PC-3 (cell line): ENCODE results near the gene ADGRD1. TPM values are rescaled to one million over a fixed set of nuclear protein-coding genes. Genes with fewer than 3 reads are reported as not detected.

Experiments
- ATAC-seq: fragments of 200-7000 bp; cut with Tn5 transposase; 2 replicates; pipeline ENCODE4 v1.9.1; 2020; ENCODE audit warnings: mild to moderate bottlenecking, moderate library complexity
- BruUV-seq: library from RNA; stranded (reverse); fragments of 400-500 nt; replicated peaks from 2 replicates; lab custom pipeline; 2021; lab: Mats Ljungman, UMichigan
- CTCF ChIA-PET: fragments of 300-600 bp; sonication (Branson Sonifier 250); formaldehyde crosslinking; loops from one replicate; lab custom pipeline; 2022; ENCODE audit warnings: antibody characterized with exemption; lab: Charles Lee
- POLR2A ChIA-PET: fragments of 300-600 bp; sonication (Branson Sonifier 250); formaldehyde crosslinking; loops from one replicate; lab custom pipeline; 2022; ENCODE audit warnings: antibody characterized with exemption; ENCODE audit not compliant: unreplicated experiment; lab: Charles Lee
- DNase-seq: peaks from one replicate; pipeline ENCODE4 v3.0.0-alpha.2; 2015
- H2AFZ ChIP-seq: fragments of 300-600 bp; sonication (generic); 2 replicates; pipeline ENCODE4 v1.6.0; 2016; ENCODE audit warnings: antibody characterized with exemption, low read length
- H3F3A ChIP-seq: fragments of 300-600 bp; sonication (generic); one replicate; pipeline ENCODE4 v1.6.0; 2017; ENCODE audit warnings: antibody characterized with exemption, low read length, control low read depth, mild to moderate bottlenecking; ENCODE audit not compliant: unreplicated experiment
- H3K27ac ChIP-seq: fragments of 300-600 bp; sonication (generic); 2 replicates; pipeline ENCODE4 v1.5.1; 2016; ENCODE audit warnings: mild to moderate bottlenecking, low read length
- H3K27me3 ChIP-seq: fragments of 300-600 bp; sonication (generic); 2 replicates; pipeline ENCODE4 v1.6.1; 2016; ENCODE audit warnings: low read length, mixed read lengths
- H3K36me3 ChIP-seq: fragments of 300-600 bp; sonication (generic); 2 replicates; pipeline ENCODE4 v1.6.1; 2016; ENCODE audit warnings: low read depth, mixed run types, low read length, mixed read lengths
- H3K4me1 ChIP-seq: fragments of 300-600 bp; sonication (generic); 2 replicates; pipeline ENCODE4 v1.5.1; 2016; ENCODE audit warnings: low read length; ENCODE audit not compliant: insufficient read depth
- H3K4me2 ChIP-seq: fragments of 300-600 bp; sonication (generic); 2 replicates; pipeline ENCODE4 v1.6.0; 2016; ENCODE audit warnings: low read length
- H3K4me3 ChIP-seq: fragments of 300-600 bp; sonication (generic); 2 replicates; pipeline ENCODE4 v1.5.1; 2016; ENCODE audit warnings: mild to moderate bottlenecking, low read length, mixed read lengths
- H3K79me2 ChIP-seq: fragments of 300-600 bp; sonication (generic); 2 replicates; pipeline ENCODE4 v1.6.1; 2017; ENCODE audit warnings: low read length, mixed read lengths
- H3K9ac ChIP-seq: fragments of 300-600 bp; sonication (generic); 2 replicates; pipeline ENCODE4 v1.6.0; 2016; ENCODE audit warnings: mild to moderate bottlenecking, low read length
- H3K9me2 ChIP-seq: fragments of 300-600 bp; sonication (generic); replicated peaks from 2 replicates; pipeline ENCODE4 v1.6.1; 2016; ENCODE audit warnings: mixed run types, low read length, mixed read lengths
- H3K9me3 ChIP-seq: fragments of 300-600 bp; sonication (generic); 2 replicates; pipeline ENCODE4 v1.6.1; 2016; ENCODE audit warnings: low read length, mixed read lengths
- H4K20me1 ChIP-seq: fragments of 300-600 bp; sonication (generic); 2 replicates; pipeline ENCODE4 v1.6.1; 2016; ENCODE audit warnings: low read length, mixed read lengths
- CTCF ChIP-seq: fragments of 300-600 bp; sonication (generic); conservative IDR thresholded peaks from 2 replicates; pipeline ENCODE4 v1.5.1; 2017; ENCODE audit warnings: antibody characterized with exemption, low read depth, mild to moderate bottlenecking, low read length
- EZH2 ChIP-seq: fragments of 300-600 bp; sonication (generic); IDR thresholded peaks from one replicate; pipeline ENCODE4 v1.6.1; 2017; ENCODE audit warnings: antibody characterized with exemption, mild to moderate bottlenecking, low read length; ENCODE audit not compliant: unreplicated experiment
- EZH2phosphoT487 ChIP-seq: fragments of 300-600 bp; sonication (generic); IDR thresholded peaks from 2 replicates; pipeline ENCODE4 v1.6.1; 2018; ENCODE audit warnings: mild to moderate bottlenecking, antibody characterized with exemption, low read length, borderline replicate concordance
- intact Hi-C: fragments of 100-400 bp; cut with micrococcal nuclease; formaldehyde crosslinking; loops from 2 replicates; pipeline ENCODE4 v1.9.0; 2023
- total RNA-seq: library from RNA; depleted of rRNA; stranded (reverse); fragments of >200 nt; gene quantifications from 2 replicates; pipeline ENCODE4 v1.2.3, GENCODE V29; 2014

ADGRD1 gene
- total RNA-seq, 1 experiment from 2014 or later = 0.18 TPM

- Histone ChIP-seq H3F3A (no peaks in the 10 kb centered on the region), H3K9me3 (no peaks in the 10 kb centered on the region), H3K4me2 (no peak overlapping the region), H3K4me3 (no peak overlapping the region), H3K4me1 (no peaks in the 10 kb centered on the region), H4K20me1 (no peaks in the 10 kb centered on the region), H3K9me2 (no peaks in the 10 kb centered on the region), H3K79me2 (no peaks in the 10 kb centered on the region), H2AFZ (no peak overlapping the region), H3K27ac (no peak overlapping the region), H3K9ac (no peak overlapping the region), H3K36me3 (no peaks in the 10 kb centered on the region), H3K27me3 (peaks cover 100% of the 10 kb centered on the region)
- DNase-seq (no peak), ATAC-seq (no peak)
- ChIA-PET CTCF (no interaction called here), POLR2A (no interaction called here)
- no TSS peak for BruUV-seq
- TF ChIP-seq EZH2phosphoT487 (no peak), CTCF (no peak), EZH2 (no peak)
- intact Hi-C loops = no loop called here
Observed at GRCh38 chr12:131057211-131057721, 103.6 kb downstream of the ADGRD1 start.

- H3K36me3 ChIP-seq = no peaks in the 10 kb centered on the region
- TF ChIP-seq EZH2 (no peak), EZH2phosphoT487 (no peak)
- no peak overlapping the region for H2AFZ ChIP-seq
- H3K9me3 ChIP-seq = no peaks in the 10 kb centered on the region
- ChIA-PET POLR2A (no interaction called here), CTCF (no interaction called here)
- intact Hi-C loops = no loop called here
- no peak overlapping the region for H3K9ac ChIP-seq
- H3K9me2 ChIP-seq = no peaks in the 10 kb centered on the region
- no peak overlapping the region for H3K4me3 ChIP-seq
- H4K20me1 ChIP-seq = no peaks in the 10 kb centered on the region
- BruUV-seq = no TSS peak
- H3K27me3 ChIP-seq = peaks cover 96% of the 10 kb centered on the region
- H3K27ac ChIP-seq = no peak overlapping the region
- DNase-seq (no peak), ATAC-seq (no peak)
- H3F3A ChIP-seq = no peaks in the 10 kb centered on the region
- H3K4me2 ChIP-seq = no peak overlapping the region
- no peaks in the 10 kb centered on the region for H3K4me1 ChIP-seq
- no peaks in the 10 kb centered on the region for H3K79me2 ChIP-seq
Observed at GRCh38 chr12:131057722-131058515, 104.2 kb downstream of the ADGRD1 start.

- no peak overlapping the region for H2AFZ ChIP-seq
- H3K4me1 ChIP-seq = no peaks in the 10 kb centered on the region
- no peaks in the 10 kb centered on the region for H3K9me2 ChIP-seq
- H3K9ac ChIP-seq = no peak overlapping the region
- no peak overlapping the region for H3K4me3 ChIP-seq
- no peak overlapping the region for H3K4me2 ChIP-seq
- no peaks in the 10 kb centered on the region for H3K9me3 ChIP-seq
- intact Hi-C loops = no loop called here
- no peaks in the 10 kb centered on the region for H3K36me3 ChIP-seq
- CTCF ChIA-PET = no interaction called here
- no peak for DNase-seq
- H3K27ac ChIP-seq = no peak overlapping the region
- no TSS peak for BruUV-seq
- TF ChIP-seq CTCF (no peak), EZH2 (no peak), EZH2phosphoT487 (no peak)
- no peaks in the 10 kb centered on the region for H3F3A ChIP-seq
- no peak for ATAC-seq
- POLR2A ChIA-PET = no interaction called here
- no peaks in the 10 kb centered on the region for H3K79me2 ChIP-seq
- H4K20me1 ChIP-seq = no peaks in the 10 kb centered on the region
- peaks cover 93% of the 10 kb centered on the region for H3K27me3 ChIP-seq
Observed at GRCh38 chr12:131058700-131059099, 105.0 kb downstream of the ADGRD1 start.
